ENCODE data around the gene SLC36A1. TPM values are rescaled to one million over a fixed set of nuclear protein-coding genes. Genes with fewer than 3 reads are reported as not detected.
A peak's percentile ranks its signal among the peaks of the same experiment; 100 is the strongest.
"Not testable (repeated sequence)": the region's sequence is repeated elsewhere in the genome, so short reads cannot be mapped to it uniquely, and the experiment has no call there.

SLC36A1 gene
- total RNA-seq, 2 donors from 2014 or later = 15.4 to 33.3 TPM

DNA sequence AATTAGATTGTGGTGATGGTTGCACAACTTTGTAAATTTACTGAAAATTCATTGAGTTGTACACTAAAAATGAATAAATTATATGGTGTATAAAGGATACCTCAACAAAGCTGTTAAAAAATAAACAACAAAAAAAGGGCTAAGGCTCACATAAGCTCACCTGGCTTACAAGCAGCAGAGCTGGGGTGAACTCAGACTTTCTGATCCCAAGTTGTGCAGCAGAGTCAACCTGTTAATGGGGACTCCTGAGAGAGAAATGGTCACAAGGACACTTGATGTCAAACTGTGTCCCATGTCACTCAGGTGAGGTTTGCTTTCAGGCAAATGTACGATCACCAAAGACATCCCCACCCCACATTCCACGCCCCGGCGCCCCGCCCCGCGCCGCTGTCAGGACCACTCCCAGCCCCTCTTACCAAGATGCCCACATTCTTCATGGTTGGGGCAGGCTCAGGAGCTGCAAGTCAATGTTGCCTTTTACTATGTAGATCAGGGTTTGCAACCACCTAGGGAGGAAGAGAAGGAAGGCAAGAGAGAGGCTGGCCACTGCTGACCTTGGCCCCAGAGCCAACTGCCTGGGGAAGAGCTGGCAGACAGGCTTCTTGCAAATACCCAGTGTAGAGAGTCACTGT, 22.4 kb upstream of the SLC36A1 start:
- peaks cover 4% of the 10 kb centered on the region for H3K9me3 ChIP-seq (ENCODE audit: control insufficient read depth, low read length)
- Mint-ChIP-seq H3K36me3 (ENCODE audit: low read depth) (peaks cover 4% of the 10 kb centered on the region), H3K27me3 (ENCODE audit: insufficient read depth) (peaks cover 1% of the 10 kb centered on the region), H3K4me1 (peaks cover 26% of the 10 kb centered on the region), H3K4me3 (no peak overlapping the region), H3K27ac (no peak overlapping the region), H3K9me3 (peaks cover 9% of the 10 kb centered on the region)
- DNase-seq = peak; percentile 90
- H3K4me3 ChIP-seq (ENCODE audit: low read length) = no peak overlapping the region
- H3K36me3 ChIP-seq (ENCODE audit: control insufficient read depth, insufficient read depth, low read length) = no peaks in the 10 kb centered on the region
- no peak overlapping the region for H3K9ac ChIP-seq (ENCODE audit: extremely low read depth, low read length, poor library complexity, severe bottlenecking)
- 52% methylated on average over 8 of the region's 8 CpGs; no CpG with 5 or more reads in 1 of the 2 experiments for WGBS, 2 experiments (ENCODE audit: insufficient coverage in 1 of 2, insufficient read length in 1 of 2)
- no peak overlapping the region for H3K27ac ChIP-seq (ENCODE audit: low read depth, low read length)
- H3K4me1 ChIP-seq (ENCODE audit: control insufficient read depth, insufficient read depth, low read length) = peaks cover 5% of the 10 kb centered on the region
- H3K27me3 ChIP-seq (ENCODE audit: control insufficient read depth, insufficient read depth, low read length, poor library complexity, severe bottlenecking) = no peaks in the 10 kb centered on the region
- TF ChIP-seq, protein P1, sequence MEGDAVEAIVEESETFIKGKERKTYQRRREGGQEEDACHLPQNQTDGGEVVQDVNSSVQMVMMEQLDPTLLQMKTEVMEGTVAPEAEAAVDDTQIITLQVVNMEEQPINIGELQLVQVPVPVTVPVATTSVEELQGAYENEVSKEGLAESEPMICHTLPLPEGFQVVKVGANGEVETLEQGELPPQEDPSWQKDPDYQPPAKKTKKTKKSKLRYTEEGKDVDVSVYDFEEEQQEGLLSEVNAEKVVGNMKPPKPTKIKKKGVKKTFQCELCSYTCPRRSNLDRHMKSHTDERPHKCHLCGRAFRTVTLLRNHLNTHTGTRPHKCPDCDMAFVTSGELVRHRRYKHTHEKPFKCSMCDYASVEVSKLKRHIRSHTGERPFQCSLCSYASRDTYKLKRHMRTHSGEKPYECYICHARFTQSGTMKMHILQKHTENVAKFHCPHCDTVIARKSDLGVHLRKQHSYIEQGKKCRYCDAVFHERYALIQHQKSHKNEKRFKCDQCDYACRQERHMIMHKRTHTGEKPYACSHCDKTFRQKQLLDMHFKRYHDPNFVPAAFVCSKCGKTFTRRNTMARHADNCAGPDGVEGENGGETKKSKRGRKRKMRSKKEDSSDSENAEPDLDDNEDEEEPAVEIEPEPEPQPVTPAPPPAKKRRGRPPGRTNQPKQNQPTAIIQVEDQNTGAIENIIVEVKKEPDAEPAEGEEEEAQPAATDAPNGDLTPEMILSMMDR (conservative IDR thresholded peaks at IDR 0.05) = no peak

DNA sequence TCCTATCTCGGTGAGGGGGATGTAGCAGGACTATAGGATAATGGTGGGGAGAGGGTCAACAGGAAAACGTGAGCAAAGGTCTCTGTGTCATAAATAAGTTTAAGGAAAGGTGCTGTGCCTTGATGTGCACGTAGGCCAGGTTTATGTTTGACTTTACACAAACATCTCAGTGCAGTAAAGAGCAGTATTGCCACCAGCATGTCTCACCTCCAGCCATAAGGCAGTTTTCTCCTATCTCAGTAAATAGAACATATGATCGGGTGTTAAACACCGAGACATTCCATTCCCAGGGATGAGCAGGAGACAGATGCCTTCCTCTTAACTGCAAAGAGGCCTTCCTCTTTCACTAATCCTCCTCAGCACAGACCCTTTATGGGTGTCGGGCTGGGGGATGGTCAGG, 21.1 kb upstream of the SLC36A1 start:
- WGBS, 2 experiments (ENCODE audit: insufficient coverage in 1 of 2, insufficient read length in 1 of 2) = 83 to 100% methylated on average over 2 to 6 of the region's 6 CpGs
- not testable (repeated sequence) for H3K4me3 Mint-ChIP-seq; H3K36me3 Mint-ChIP-seq (ENCODE audit: low read depth); H3K36me3 ChIP-seq (ENCODE audit: control insufficient read depth, insufficient read depth, low read length); H3K4me3 ChIP-seq (ENCODE audit: low read length); DNase-seq; H3K9me3 ChIP-seq (ENCODE audit: control insufficient read depth, low read length); H3K9ac ChIP-seq (ENCODE audit: extremely low read depth, low read length, poor library complexity, severe bottlenecking); H3K4me1 ChIP-seq (ENCODE audit: control insufficient read depth, insufficient read depth, low read length); H3K27me3 ChIP-seq (ENCODE audit: control insufficient read depth, insufficient read depth, low read length, poor library complexity, severe bottlenecking); H3K27ac ChIP-seq (ENCODE audit: low read depth, low read length); H3K27me3 Mint-ChIP-seq (ENCODE audit: insufficient read depth); H3K9me3 Mint-ChIP-seq
- H3K27ac Mint-ChIP-seq = peak overlapping the region; percentile 54
- peaks cover 26% of the 10 kb centered on the region for H3K4me1 Mint-ChIP-seq

DNA sequence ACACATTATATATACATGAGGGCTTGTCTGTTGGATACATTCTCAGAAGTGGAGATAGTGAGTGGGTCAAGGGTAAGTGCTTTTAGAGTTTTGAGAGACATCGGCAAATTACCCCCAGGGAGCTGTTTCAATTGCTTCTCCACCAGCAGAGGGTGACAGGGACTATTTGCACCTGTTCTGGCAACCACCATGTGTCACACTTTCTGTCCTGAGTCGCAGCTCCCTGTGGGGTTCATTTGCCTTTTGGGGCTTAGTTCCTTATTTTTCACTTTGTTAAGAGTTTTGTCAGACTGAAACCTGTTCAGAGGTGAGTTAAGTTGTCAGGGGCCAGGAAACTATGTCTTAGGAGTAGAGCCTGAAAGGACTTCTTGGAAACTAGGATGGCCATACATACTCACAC, 20.1 kb upstream of the SLC36A1 start:
- no peaks in the 10 kb centered on the region for H3K4me1 ChIP-seq (ENCODE audit: control insufficient read depth, insufficient read depth, low read length)
- no peaks in the 10 kb centered on the region for H3K9me3 ChIP-seq (ENCODE audit: control insufficient read depth, low read length)
- Mint-ChIP-seq H3K27ac (no peak overlapping the region), H3K27me3 (ENCODE audit: insufficient read depth) (no peaks in the 10 kb centered on the region), H3K9me3 (no peaks in the 10 kb centered on the region), H3K36me3 (ENCODE audit: low read depth) (no peaks in the 10 kb centered on the region), H3K4me1 (peaks cover 22% of the 10 kb centered on the region), H3K4me3 (no peak overlapping the region)
- no peak for DNase-seq
- no peaks in the 10 kb centered on the region for H3K36me3 ChIP-seq (ENCODE audit: control insufficient read depth, insufficient read depth, low read length)
- TF ChIP-seq, protein P1 (conservative IDR thresholded peaks at IDR 0.05) = peak; percentile 59
- no peaks in the 10 kb centered on the region for H3K27me3 ChIP-seq (ENCODE audit: control insufficient read depth, insufficient read depth, low read length, poor library complexity, severe bottlenecking)
- no peak overlapping the region for H3K27ac ChIP-seq (ENCODE audit: low read depth, low read length)
- H3K9ac ChIP-seq (ENCODE audit: extremely low read depth, low read length, poor library complexity, severe bottlenecking) = no peak overlapping the region
- H3K4me3 ChIP-seq (ENCODE audit: low read length) = no peak overlapping the region
- WGBS, 2 experiments (ENCODE audit: insufficient coverage in 1 of 2, insufficient read length in 1 of 2) = 91 to 100% methylated on average over 1 to 2 of the region's 2 CpGs

DNA sequence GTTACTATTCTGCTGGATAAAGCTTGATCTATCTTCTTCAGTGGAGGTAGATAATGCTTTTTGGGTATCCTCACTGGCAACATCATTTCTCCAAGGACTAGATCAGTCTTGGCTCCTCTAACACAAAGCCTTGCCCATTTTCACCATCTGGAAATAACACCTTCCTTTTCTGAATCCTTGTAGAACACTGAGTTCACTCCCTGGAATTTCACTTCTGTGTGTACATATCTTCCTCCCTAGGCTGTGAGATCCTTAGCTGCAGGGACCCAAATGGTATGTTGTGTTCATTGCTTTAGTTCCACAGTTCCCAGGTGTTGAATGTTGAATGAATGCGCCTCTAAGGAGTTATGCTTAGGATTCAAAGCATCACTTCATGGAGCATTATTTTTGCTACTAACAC, 16.7 kb upstream of the SLC36A1 start:
- no peak for DNase-seq
- peaks cover 9% of the 10 kb centered on the region for H3K9me3 ChIP-seq (ENCODE audit: control insufficient read depth, low read length)
- Mint-ChIP-seq H3K27ac (no peak overlapping the region), H3K4me1 (peaks cover 20% of the 10 kb centered on the region), H3K36me3 (ENCODE audit: low read depth) (no peaks in the 10 kb centered on the region), H3K27me3 (ENCODE audit: insufficient read depth) (no peaks in the 10 kb centered on the region), H3K4me3 (no peak overlapping the region), H3K9me3 (no peaks in the 10 kb centered on the region)
- H3K36me3 ChIP-seq (ENCODE audit: control insufficient read depth, insufficient read depth, low read length) = no peaks in the 10 kb centered on the region
- no peak overlapping the region for H3K27ac ChIP-seq (ENCODE audit: low read depth, low read length)
- no peaks in the 10 kb centered on the region for H3K27me3 ChIP-seq (ENCODE audit: control insufficient read depth, insufficient read depth, low read length, poor library complexity, severe bottlenecking)
- no peak overlapping the region for H3K4me3 ChIP-seq (ENCODE audit: low read length)
- H3K4me1 ChIP-seq (ENCODE audit: control insufficient read depth, insufficient read depth, low read length) = no peaks in the 10 kb centered on the region
- whole genome bisulfite sequencing, 2 experiments (ENCODE audit: insufficient coverage in 1 of 2, insufficient read length in 1 of 2) = 100% methylated on average over 1 of the region's 1 CpG; no CpG with 5 or more reads in 1 of the 2 experiments
- TF ChIP-seq, protein P1 (conservative IDR thresholded peaks at IDR 0.05) = no peak
- H3K9ac ChIP-seq (ENCODE audit: extremely low read depth, low read length, poor library complexity, severe bottlenecking) = no peak overlapping the region
